ENCODE data around the gene CYTIP. TPM values are rescaled to one million over a fixed set of nuclear protein-coding genes. Genes with fewer than 3 reads are reported as not detected.

Gene CYTIP
- polyA plus RNA-seq, 1 experiment: not detected

- no peak overlapping the region for H3K4me3 ChIP-seq (ENCODE audit: low read depth, low read length)
- ChIA-PET CTCF (interaction anchor here (1.2 kb wide), 1 partner anchor 11 kb away, joined by 4 read pairs; no protein-coding TSS in a partner anchor), POLR2A (no interaction called here)
- no peak for TF ChIP-seq CTCF (IDR thresholded peaks at IDR 0.05; ENCODE audit: insufficient read depth, low read depth, low read length)
- H3K27me3 ChIP-seq (ENCODE audit: control insufficient read depth, insufficient read depth, low read length): no peaks in the 10 kb centered on the region
- no peak for DNase-seq (ENCODE audit: low read depth)
- H3K36me3 ChIP-seq (ENCODE audit: control insufficient read depth, insufficient read depth, low read length): no peaks in the 10 kb centered on the region
These were observed 34.0 kb upstream of the CYTIP start for GRCh38 chr2:157477919-157478318.

GRCh38 chr2:157476953-157477709, 33.2 kb upstream of the CYTIP start:
- POLR2A ChIA-PET: no interaction called here
- TF ChIP-seq CTCF (IDR thresholded peaks at IDR 0.05; ENCODE audit: insufficient read depth, low read depth, low read length): no peak
- H3K4me3 ChIP-seq (ENCODE audit: low read depth, low read length): no peak overlapping the region
- no peaks in the 10 kb centered on the region for H3K27me3 ChIP-seq (ENCODE audit: control insufficient read depth, insufficient read depth, low read length)
- CTCF ChIA-PET: no interaction called here
- H3K36me3 ChIP-seq (ENCODE audit: control insufficient read depth, insufficient read depth, low read length): no peaks in the 10 kb centered on the region
- no peak for DNase-seq (ENCODE audit: low read depth)

GRCh38 chr2:157475722-157476390, 32.0 kb upstream of the CYTIP start:
- Histone ChIP-seq H3K27me3 (ENCODE audit: control insufficient read depth, insufficient read depth, low read length) (no peaks in the 10 kb centered on the region), H3K36me3 (ENCODE audit: control insufficient read depth, insufficient read depth, low read length) (no peaks in the 10 kb centered on the region), H3K4me3 (ENCODE audit: low read depth, low read length) (no peak overlapping the region)
- CTCF ChIA-PET: interaction anchor here (1.3 kb wide), 1 partner anchor 17 kb away, joined by 4 read pairs; no protein-coding TSS in a partner anchor
- no peak for DNase-seq (ENCODE audit: low read depth)
- TF ChIP-seq CTCF (IDR thresholded peaks at IDR 0.05; ENCODE audit: insufficient read depth, low read depth, low read length): no peak
- POLR2A ChIA-PET: no interaction called here

GRCh38 chr2:157473581-157473980, 29.7 kb upstream of the CYTIP start:
- CTCF ChIA-PET: no interaction called here

More at GRCh38 chr2:157473581-157473980, 29.7 kb upstream of the CYTIP start:
- POLR2A ChIA-PET: no interaction called here
- Histone ChIP-seq H3K36me3 (ENCODE audit: control insufficient read depth, insufficient read depth, low read length) (no peaks in the 10 kb centered on the region), H3K4me3 (ENCODE audit: low read depth, low read length) (no peak overlapping the region), H3K27me3 (ENCODE audit: control insufficient read depth, insufficient read depth, low read length) (no peaks in the 10 kb centered on the region)
- TF ChIP-seq CTCF (IDR thresholded peaks at IDR 0.05; ENCODE audit: insufficient read depth, low read depth, low read length): no peak
- DNase-seq (ENCODE audit: low read depth): no peak

All from BJ (cell line).